ENCODE data around the gene TBX6.

The TBX6 gene

GRCh38 chr16:30084816-30085159 lies 6.9 kb downstream of the TBX6 start:
- FAIRE-seq, result no peak
- TF ChIP-seq CTCF (IDR thresholded peaks at IDR 0.05; ENCODE audit: insufficient read depth, missing control alignments), result no peak
- no peak for DNase-seq (ENCODE audit: insufficient read length, low spot score)

- TF ChIP-seq CTCF (IDR thresholded peaks at IDR 0.05; ENCODE audit: insufficient read depth, missing control alignments), result no peak
- FAIRE-seq, result no peak
- DNase-seq (ENCODE audit: insufficient read length, low spot score), result no peak
Observed at GRCh38 chr16:30084096-30084815, 7.5 kb downstream of the TBX6 start.

GRCh38 chr16:30083216-30084055 lies 8.3 kb downstream of the TBX6 start:
- DNase-seq (ENCODE audit: insufficient read length, low spot score) (no peak), FAIRE-seq (no peak)
- no peak for TF ChIP-seq CTCF (IDR thresholded peaks at IDR 0.05; ENCODE audit: insufficient read depth, missing control alignments)

GRCh38 chr16:30082545-30083090 lies 9.1 kb downstream of the TBX6 start:
- FAIRE-seq (no peak), DNase-seq (ENCODE audit: insufficient read length, low spot score) (no peak)
- no peak for TF ChIP-seq CTCF (IDR thresholded peaks at IDR 0.05; ENCODE audit: insufficient read depth, missing control alignments)

- no peak for FAIRE-seq
- TF ChIP-seq CTCF (IDR thresholded peaks at IDR 0.05; ENCODE audit: insufficient read depth, missing control alignments), result no peak
- no peak for DNase-seq (ENCODE audit: insufficient read length, low spot score)
Observed at GRCh38 chr16:30079480-30079879, 12.2 kb downstream of the TBX6 start.

- no peak for DNase-seq (ENCODE audit: insufficient read length, low spot score)
- FAIRE-seq, result no peak
- no peak for TF ChIP-seq CTCF (IDR thresholded peaks at IDR 0.05; ENCODE audit: insufficient read depth, missing control alignments)
Observed at GRCh38 chr16:30078744-30079143, 13.0 kb downstream of the TBX6 start.

- DNase-seq (ENCODE audit: insufficient read length, low spot score) (no peak), FAIRE-seq (no peak)
- TF ChIP-seq CTCF (IDR thresholded peaks at IDR 0.05; ENCODE audit: insufficient read depth, missing control alignments), result no peak
Observed at GRCh38 chr16:30077656-30078055, 14.1 kb downstream of the TBX6 start.

Measured in D721Med (cell line).